OCI-LY3 (cell line): ENCODE results near the gene CCKAR.

ENCODE experiments used
- CTCF ChIP-seq: fragments of 200-600, 300-600 bp; sonication (generic); IDR thresholded peaks from 2 replicates; pipeline ENCODE4 v1.5.1; 2014; ENCODE audit warnings: antibody characterized with exemption, low read length, low read depth
- EZH2phosphoT487 ChIP-seq: fragments of 200-600 bp; shearing (Covaris generic); IDR thresholded peaks from 2 replicates; pipeline ENCODE4 v1.6.1; 2018; ENCODE audit warnings: antibody characterized with exemption, mixed run types, low read depth

- TF ChIP-seq CTCF (no peak), EZH2phosphoT487 (no peak)
Measured at GRCh38 chr4:26507286-26507685, 17.0 kb upstream of the CCKAR start.
